NCI-H226 (cell line): ENCODE data around the gene ZC2HC1C.
"Not testable (repeated sequence)": the region's sequence is repeated elsewhere in the genome, so short reads cannot be mapped to it uniquely, and the experiment has no call there.

Source experiments
- DNase-seq: peaks from one replicate; pipeline ENCODE4 v3.0.0-alpha.2; 2015

The ZC2HC1C gene

GRCh38 chr14:75054421-75054820 is 15.0 kb upstream of the ZC2HC1C start:
- DNase-seq, result no peak

GRCh38 chr14:75059642-75060041 is 9.8 kb upstream of the ZC2HC1C start:
- DNase-seq, result no peak

- DNase-seq, result no peak
Measured at GRCh38 chr14:75060420-75060819, 9.0 kb upstream of the ZC2HC1C start.

- DNase-seq, result no peak
Measured at GRCh38 chr14:75063013-75063412, 6.4 kb upstream of the ZC2HC1C start.

GRCh38 chr14:75063491-75064204 is 5.8 kb upstream of the ZC2HC1C start, which contains the start of gene ACYP1:
Gene ACYP1, minus strand, starts transcription at chr14:75064024. Its CDS starts 471 bp downstream, at chr14:75063553.
- peak; percentile 82 for DNase-seq

GRCh38 chr14:75064205-75064567 is 5.3 kb upstream of the ZC2HC1C start:
- DNase-seq, result no peak

- no peak for DNase-seq
Measured at GRCh38 chr14:75066691-75067090, 2.8 kb upstream of the ZC2HC1C start.

- no peak for DNase-seq
Measured at GRCh38 chr14:75067212-75067611, 2.2 kb upstream of the ZC2HC1C start.

GRCh38 chr14:75067765-75068164 is 1.7 kb upstream of the ZC2HC1C start:
- not testable (repeated sequence) for DNase-seq

GRCh38 chr14:75068294-75069120 is 934 bp upstream of the ZC2HC1C start:
- DNase-seq, result no peak

- no peak for DNase-seq
Measured at GRCh38 chr14:75069811-75070145, 337 bp downstream of the ZC2HC1C start.

GRCh38 chr14:75070383-75070782 is 942 bp downstream of the ZC2HC1C start:
- DNase-seq, result no peak

GRCh38 chr14:75077794-75078193 is 8.4 kb downstream of the ZC2HC1C start:
- DNase-seq, result no peak

GRCh38 chr14:75079521-75079920 is 10.1 kb downstream of the ZC2HC1C start:
- no peak for DNase-seq

GRCh38 chr14:75081660-75082229 is 12.3 kb downstream of the ZC2HC1C start:
- DNase-seq, result no peak

- DNase-seq, result no peak
Measured at GRCh38 chr14:75083271-75083670, 13.8 kb downstream of the ZC2HC1C start.

- DNase-seq, result no peak
Measured at GRCh38 chr14:75084513-75084912, 15.1 kb downstream of the ZC2HC1C start.

- DNase-seq, result no peak
Measured at GRCh38 chr14:75088153-75088552, 18.7 kb downstream of the ZC2HC1C start.

- DNase-seq, result peak; percentile 13
Measured at GRCh38 chr14:75088566-75089373, 19.3 kb downstream of the ZC2HC1C start.

- no peak for DNase-seq
Measured at GRCh38 chr14:75090353-75090752, 20.9 kb downstream of the ZC2HC1C start.

- DNase-seq, result no peak
Measured at GRCh38 chr14:75091251-75091650, 21.8 kb downstream of the ZC2HC1C start.

- no peak for DNase-seq
Measured at GRCh38 chr14:75092698-75093097, 23.3 kb downstream of the ZC2HC1C start.

GRCh38 chr14:75094896-75095295 is 25.5 kb downstream of the ZC2HC1C start:
- no peak for DNase-seq
